Right lobe of liver (tissue), 6 donors: ENCODE results near the gene MOB3A. TPM values are rescaled to one million over a fixed set of nuclear protein-coding genes. Genes with fewer than 3 reads are reported as not detected.
"Not testable (repeated sequence)": the region's sequence is repeated elsewhere in the genome, so short reads cannot be mapped to it uniquely, and the experiment has no call there.

Experiments used
- ATAC-seq, 4 donors: fragments of 200-7000 bp; cut with Tn5 transposase; one replicate each; pipeline ENCODE4 v1.9.1; 2020; ENCODE audit warnings: mild to moderate bottlenecking in 4 of 4, moderate library complexity in 4 of 4
- DNase-seq, 3 donors: peaks; one replicate each; pipeline ENCODE4 v3.0.0-alpha.2; 2020
- H3K27ac ChIP-seq, 3 donors: fragments of 200-600 bp; one replicate each; pipeline ENCODE4 v1.8.0; 2022
- H3K27me3 ChIP-seq, 2 donors: fragments of 200-600 bp; one replicate each; pipeline ENCODE4 v1.8.0; 2022
- H3K36me3 ChIP-seq, 4 donors: fragments of 200-600 bp; sonication (generic) in 1 of 4; one replicate each; pipeline versions ENCODE4 v1.5.1 to v1.8.0; 2017 to 2022; ENCODE audit warnings: control low read depth in 1 of 4
- H3K4me1 ChIP-seq, 4 donors: fragments of 200-600 bp; sonication (generic) in 1 of 4; one replicate each; pipeline versions ENCODE4 v1.5.1 to v1.8.0; 2017 to 2022; ENCODE audit warnings: control low read depth in 1 of 4
- H3K4me3 ChIP-seq, 3 donors: fragments of 200-600 bp; one replicate each; pipeline ENCODE4 v1.8.0; 2022
- H3K9me3 ChIP-seq, 4 donors: fragments of 200-600 bp; sonication (generic) in 1 of 4; one replicate each; pipeline versions ENCODE4 v1.5.1 to v1.8.0; 2017 to 2022; ENCODE audit warnings: control low read depth in 1 of 4
- CTCF ChIP-seq, 4 donors: fragments of 200-600 bp in 3 of 4; fragments of 450-650 bp in 1 of 4; IDR thresholded peaks; one replicate each; pipeline versions ENCODE4 v1.5.1 to v1.8.0; 2016 to 2022; ENCODE audit warnings: antibody characterized with exemption in 4 of 4, mild to moderate bottlenecking in 2 of 4
- POLR2A ChIP-seq: fragments of 450-650 bp; IDR thresholded peaks from one replicate; pipeline ENCODE4 v1.6.1; 2017; ENCODE audit warnings: antibody characterized with exemption, mild to moderate bottlenecking
- WGBS: methylation state at CpG from one replicate; pipeline ENCODE4 v1.1.6; 2018; ENCODE audit warnings: low coverage, low lambda C conversion rate; ENCODE audit not compliant: insufficient coverage; ENCODE audit errors: missing lambda C conversion rate; 5-methylcytosine and 5-hydroxymethylcytosine counted together
- intact Hi-C, 2 donors: fragments of 100-400 bp; cut with DNase I; formaldehyde crosslinking; loops; one replicate each; pipeline versions ENCODE4 v1.11.2 to v1.14.1; 2022
- total RNA-seq, 6 experiments: library from RNA; depleted of rRNA in 2 of 6; stranded (reverse); fragments of >200 nt in 2 of 6; fragmentation: NEBNext Ultra II Directional in 3 of 6; extraction: Animal tissue kit (Norgen Biotek cat#: 25700) in 3 of 6; gene quantifications; one replicate each; pipeline versions ENCODE4 v1.1.0 to v1.2.4, GENCODE V29; 2016 to 2023
- donor health status: DM: no; HTN: yes; CAD: no.
- donor health status: DM: no; HTN: no; CAD: no.
- donor health status: DM: no; HTN: no; CAD: no.
- donor health status: DM: no; HTN: yes; CAD: no.
- donor health status: DM: no; HTN: yes; CAD: no.

MOB3A gene
- total RNA-seq, 6 experiments from 2014 or later: 8.3 to 13.8 (median 10.8) TPM

GRCh38 chr19:2129486-2129885, 33.4 kb upstream of the MOB3A start:
- Histone ChIP-seq H3K9me3 (no peaks in the 10 kb centered on the region), H3K36me3 (peaks cover 0 to 59% (median 15%) of the 10 kb centered on the region in 4 donors), H3K27ac (no peak overlapping the region), H3K27me3 (no peaks in the 10 kb centered on the region), H3K4me3 (no peak overlapping the region), H3K4me1 (peaks cover 0 to 18% (median 4%) of the 10 kb centered on the region in 4 donors)
- DNase-seq (no peak), ATAC-seq (no peak)
- intact Hi-C loops: no loop called here
- WGBS: 93% methylated on average over 3 of the region's 11 CpGs
- TF ChIP-seq POLR2A (no peak), CTCF (IDR thresholded peaks at IDR 0.05) (no peak)

GRCh38 chr19:2129022-2129421, 32.9 kb upstream of the MOB3A start:
- Histone ChIP-seq H3K27ac (no peak overlapping the region), H3K27me3 (no peaks in the 10 kb centered on the region), H3K4me3 (no peak overlapping the region), H3K9me3 (no peaks in the 10 kb centered on the region), H3K36me3 (peaks cover 0 to 59% (median 15%) of the 10 kb centered on the region in 4 donors), H3K4me1 (peaks cover 0 to 15% (median 4%) of the 10 kb centered on the region in 4 donors)
- no CpG with 5 or more reads among the region's 21 CpGs for WGBS
- DNase-seq: no peak
- ATAC-seq: no peak
- intact Hi-C loops: no loop called here
- no peak for TF ChIP-seq POLR2A
- TF ChIP-seq CTCF (IDR thresholded peaks at IDR 0.05): no peak

GRCh38 chr19:2128252-2128651, 32.1 kb upstream of the MOB3A start:
- peaks cover 0 to 64% (median 19%) of the 10 kb centered on the region in 4 donors for H3K36me3 ChIP-seq
- ATAC-seq, H3K4me3 ChIP-seq, H3K27ac ChIP-seq, intact Hi-C loops, H3K27me3 ChIP-seq, DNase-seq, H3K9me3 ChIP-seq, H3K4me1 ChIP-seq: not testable (repeated sequence)
- WGBS: 93% methylated on average over 6 of the region's 34 CpGs

- no peak for TF ChIP-seq CTCF (IDR thresholded peaks at IDR 0.05)
- TF ChIP-seq POLR2A: no peak
- intact Hi-C loops: no loop called here
- no peaks in the 10 kb centered on the region for H3K27me3 ChIP-seq
- DNase-seq (no peak), ATAC-seq (no peak)
- H3K4me1 ChIP-seq: peaks cover 0 to 3% (median 1%) of the 10 kb centered on the region in 4 donors
- no peak overlapping the region for H3K4me3 ChIP-seq
- no peaks in the 10 kb centered on the region for H3K9me3 ChIP-seq
- WGBS: 71% methylated on average over 4 of the region's 19 CpGs
- no peak overlapping the region for H3K27ac ChIP-seq
- peaks cover 0 to 69% (median 23%) of the 10 kb centered on the region in 4 donors for H3K36me3 ChIP-seq
Observed at GRCh38 chr19:2127758-2128157, 31.6 kb upstream of the MOB3A start.

GRCh38 chr19:2126879-2127518, 30.9 kb upstream of the MOB3A start:
- DNase-seq (no peak), ATAC-seq (no peak)
- no peak overlapping the region for H3K27ac ChIP-seq
- no peaks in the 10 kb centered on the region for H3K9me3 ChIP-seq
- no peaks in the 10 kb centered on the region for H3K4me1 ChIP-seq
- peaks cover 0 to 68% (median 26%) of the 10 kb centered on the region in 4 donors for H3K36me3 ChIP-seq
- intact Hi-C loops: no loop called here
- H3K4me3 ChIP-seq: no peak overlapping the region
- no peaks in the 10 kb centered on the region for H3K27me3 ChIP-seq
- WGBS: 97% methylated on average over 6 of the region's 24 CpGs
- TF ChIP-seq POLR2A: no peak
- TF ChIP-seq CTCF (IDR thresholded peaks at IDR 0.05): no peak
